GM21529 (cell line): ENCODE data around the gene WNT11.

Source experiments
- ATAC-seq: cut with Tn5 transposase; IDR thresholded peaks from one replicate; pipeline ENCODE4 v1.9.1; 2021; ENCODE audit not compliant: unreplicated experiment

Gene WNT11

DNA sequence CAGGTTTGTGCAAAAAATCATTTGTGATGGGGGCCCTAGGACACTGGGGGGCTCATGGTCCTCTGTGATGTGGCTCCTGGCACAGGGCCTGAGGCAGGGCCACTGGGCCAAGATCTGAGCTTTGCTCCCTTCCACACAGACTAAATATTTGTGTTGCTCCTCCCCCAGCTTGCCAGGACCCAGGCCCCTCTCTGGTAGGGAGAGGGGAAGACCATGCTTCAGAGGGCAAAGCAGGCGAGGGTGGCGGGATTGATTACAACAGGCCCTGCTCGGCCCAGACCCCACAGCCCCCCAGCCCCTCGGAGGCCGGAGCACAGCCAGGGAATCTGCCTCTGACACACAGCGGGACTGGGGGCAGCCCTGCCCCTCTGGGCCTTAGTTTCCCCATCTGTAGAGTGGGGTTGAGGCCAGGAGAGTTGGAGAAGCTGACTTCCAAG lies 29.0 kb downstream of the WNT11 start:
- ATAC-seq = no peak

DNA sequence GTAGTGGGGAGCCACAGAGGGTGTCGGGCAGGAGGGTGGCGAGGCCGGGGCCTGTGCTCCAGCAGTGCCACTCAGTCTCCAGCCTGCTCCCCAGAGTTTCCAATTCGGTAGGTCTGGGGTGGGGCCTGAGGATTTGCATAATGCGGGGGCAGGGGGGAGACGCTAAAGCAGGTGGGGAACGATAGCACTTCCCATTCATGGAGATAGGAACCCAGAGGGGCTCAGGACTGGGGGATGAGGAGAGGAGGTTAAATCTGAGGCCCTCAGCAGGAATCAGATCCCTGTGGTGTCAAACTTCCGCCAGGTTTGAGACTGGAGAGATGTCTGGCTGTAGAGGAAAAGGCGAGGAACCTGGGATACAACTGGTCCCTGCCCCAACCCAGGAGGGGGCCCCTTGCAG lies 29.8 kb downstream of the WNT11 start:
- ATAC-seq = no peak

- ATAC-seq = no peak
Measured at GRCh38 chr11:76175783-76176182, 30.5 kb downstream of the WNT11 start.

DNA sequence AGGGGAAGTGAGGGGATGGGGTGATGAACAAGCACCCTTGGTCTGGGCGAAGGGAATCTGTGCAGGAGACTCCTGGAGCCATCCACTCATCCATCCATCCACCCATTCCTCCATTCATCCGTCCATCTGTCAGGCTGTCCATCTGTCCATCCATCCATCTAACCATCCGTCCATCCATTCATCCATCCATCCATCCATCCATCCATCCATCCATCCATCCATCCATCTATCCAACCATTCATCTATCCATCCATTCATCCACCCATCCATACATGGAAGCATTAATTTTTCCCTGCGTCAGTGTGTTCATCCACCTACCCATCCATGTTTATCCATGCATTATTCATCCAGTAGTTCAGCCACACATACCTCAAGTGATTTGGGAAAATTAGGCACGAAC lies 32.0 kb downstream of the WNT11 start:
- no peak for ATAC-seq

DNA sequence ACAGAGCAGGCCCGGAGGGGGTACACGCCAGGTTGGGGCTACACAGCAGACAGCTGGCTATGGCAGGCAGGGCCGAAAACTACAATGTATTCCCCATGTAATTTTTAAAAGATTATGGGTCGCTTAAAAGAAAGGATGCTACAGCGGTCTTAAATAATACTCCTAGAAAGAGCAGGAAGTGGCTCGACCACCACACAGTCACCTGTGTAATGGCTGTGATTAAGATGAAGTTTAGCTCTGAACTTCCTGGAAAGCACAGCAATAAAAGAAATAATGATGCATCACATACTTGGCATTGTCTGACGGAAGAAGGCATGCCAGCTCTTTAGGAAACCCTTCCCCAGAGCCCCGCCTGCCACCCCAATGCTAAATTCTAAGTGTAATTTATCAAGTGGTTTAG lies 32.6 kb downstream of the WNT11 start:
- ATAC-seq = no peak

DNA sequence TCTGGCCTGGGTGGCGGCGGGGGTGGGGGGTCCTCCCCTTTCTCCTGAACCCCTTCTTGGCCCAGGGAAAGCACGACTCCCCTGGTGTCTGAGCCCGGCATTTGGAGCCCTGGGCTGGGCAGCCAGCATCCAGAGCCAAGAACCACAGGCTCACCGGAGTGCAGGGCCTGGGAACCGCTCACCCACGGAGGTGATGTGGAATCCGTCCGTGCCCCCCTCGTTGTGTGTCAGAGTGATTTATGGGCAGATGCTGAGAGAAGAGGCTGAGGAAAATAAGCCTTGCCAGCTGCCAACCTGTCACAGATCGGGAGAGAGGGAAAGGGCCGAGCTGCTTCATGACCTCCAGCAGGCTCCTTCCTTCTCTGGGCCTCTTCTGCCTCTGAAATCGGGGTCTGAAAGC lies 33.7 kb downstream of the WNT11 start:
- ATAC-seq = no peak

GRCh38 chr11:76170468-76170867 lies 35.8 kb downstream of the WNT11 start:
- no peak for ATAC-seq

DNA sequence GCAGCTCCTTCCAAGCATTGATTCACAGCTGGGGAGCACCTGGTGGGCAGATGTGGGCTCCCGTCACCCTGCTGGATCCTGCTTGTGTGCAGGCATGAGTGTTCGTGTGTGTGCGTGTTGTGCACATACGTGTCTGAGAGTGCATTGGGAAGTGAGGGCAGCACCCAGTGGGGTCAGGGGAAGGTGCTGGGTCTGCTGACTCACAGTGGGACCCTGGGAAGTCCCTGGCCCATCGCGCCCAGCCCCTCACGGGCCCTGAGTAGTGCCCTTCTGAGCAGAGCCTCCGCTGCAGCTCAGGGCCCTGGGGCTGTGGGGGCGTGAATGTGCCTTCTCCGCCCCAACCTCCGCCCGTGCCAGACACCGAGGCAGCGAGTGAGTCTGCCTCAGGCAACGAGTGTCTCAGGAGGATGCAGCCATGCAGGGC lies 36.8 kb downstream of the WNT11 start:
- peak; percentile 42 for ATAC-seq

DNA sequence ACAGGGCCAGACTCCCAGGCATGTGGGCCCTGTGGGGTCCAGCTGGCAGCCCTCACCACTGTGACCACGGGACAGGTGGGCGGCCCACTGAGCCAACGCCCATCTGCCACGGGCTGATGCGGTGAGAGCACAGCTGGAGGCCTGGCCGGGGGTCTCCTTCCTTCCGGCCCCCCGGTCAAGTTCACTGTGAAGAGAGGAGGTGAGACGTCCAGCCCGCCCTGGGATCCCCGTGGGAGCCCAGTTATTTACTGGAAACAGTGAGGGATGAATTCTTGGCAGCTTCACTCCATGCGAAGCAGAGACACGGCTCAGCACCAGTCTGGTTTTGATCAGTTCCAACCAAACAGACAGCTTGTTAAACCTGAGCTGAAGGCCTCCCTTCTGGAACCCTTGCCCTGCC lies 38.7 kb downstream of the WNT11 start:
- no peak for ATAC-seq

GRCh38 chr11:76166314-76166713 lies 40.0 kb downstream of the WNT11 start:
- ATAC-seq = no peak

DNA sequence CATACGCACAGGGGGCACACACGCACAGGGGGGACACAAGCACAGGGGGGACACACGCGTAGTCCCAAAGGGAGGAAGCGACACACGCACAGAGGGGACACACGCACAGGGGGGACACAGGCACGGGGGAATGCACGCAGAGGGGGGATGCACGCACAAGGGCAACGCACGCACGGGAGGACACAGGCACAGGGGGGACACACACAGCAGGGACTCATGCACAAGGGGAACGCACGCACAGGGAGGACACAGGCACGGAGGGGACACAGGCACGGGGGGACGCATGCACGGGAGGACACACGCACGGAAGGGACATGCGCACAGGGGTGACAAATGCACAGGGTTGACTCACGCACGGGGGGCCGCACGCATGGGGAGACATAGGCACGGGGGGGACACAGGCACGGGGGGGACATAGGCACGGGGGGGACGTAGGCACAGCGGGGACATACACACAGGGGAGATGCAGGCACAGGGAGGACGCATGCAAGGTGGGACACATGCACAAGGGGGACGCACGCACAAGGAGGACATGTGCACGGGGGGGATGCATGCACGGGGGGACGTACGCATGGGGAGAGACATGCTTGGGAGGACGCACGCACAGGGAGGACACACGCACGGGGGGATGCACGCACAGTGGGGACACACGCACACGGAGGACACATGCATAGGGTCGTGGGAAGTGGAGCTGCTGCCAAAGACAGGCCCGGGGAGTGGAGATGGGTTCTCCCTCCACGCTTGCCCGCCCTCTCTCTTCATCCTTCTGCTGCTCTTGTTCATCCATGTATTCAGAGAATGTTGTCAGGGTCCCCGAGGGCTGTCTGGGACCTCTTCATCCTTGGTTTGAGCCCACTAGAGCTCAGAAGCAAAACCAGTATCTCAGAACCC lies 41.2 kb downstream of the WNT11 start:
- no peak for ATAC-seq

GRCh38 chr11:76164081-76164480 lies 42.2 kb downstream of the WNT11 start:
- no peak for ATAC-seq

- ATAC-seq = no peak
Measured at GRCh38 chr11:76163289-76163880, 42.9 kb downstream of the WNT11 start.

- no peak for ATAC-seq
Measured at GRCh38 chr11:76162336-76163288, 43.7 kb downstream of the WNT11 start.

- no peak for ATAC-seq
Measured at GRCh38 chr11:76161261-76161961, 44.9 kb downstream of the WNT11 start.

GRCh38 chr11:76160856-76161255 lies 45.4 kb downstream of the WNT11 start:
- no peak for ATAC-seq

DNA sequence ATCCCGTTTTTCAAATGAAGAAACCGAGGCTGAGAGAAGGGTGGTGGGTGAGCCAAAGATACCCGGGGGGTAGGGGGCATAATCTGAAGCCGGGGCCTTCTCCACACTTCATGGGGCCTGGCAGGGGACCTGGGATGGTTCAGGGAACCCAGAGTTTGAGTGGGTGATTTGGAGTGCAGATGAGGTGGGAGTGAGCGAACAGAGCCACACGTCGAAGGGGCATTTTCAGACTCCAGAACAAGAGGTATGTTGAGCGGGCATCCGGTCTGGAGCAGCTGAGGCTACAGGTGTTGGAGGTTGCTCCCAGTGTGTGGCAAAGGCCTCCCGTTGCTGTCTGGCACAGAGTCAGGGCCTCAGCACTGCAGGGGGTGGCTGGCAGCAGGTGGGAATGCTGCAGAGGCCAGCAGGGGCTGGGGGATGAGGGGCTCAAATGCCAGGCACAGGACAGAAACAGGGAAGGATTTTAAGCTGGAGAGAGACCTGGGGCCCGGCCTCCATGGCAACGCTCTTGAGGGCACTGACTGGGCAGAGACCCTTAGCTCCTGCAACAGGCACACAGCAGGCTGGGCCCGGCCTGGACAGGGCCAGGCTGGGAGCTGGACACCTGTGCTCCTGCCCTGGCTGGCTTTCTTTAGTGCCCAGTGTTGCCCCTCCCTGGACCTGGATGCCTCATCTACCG lies 46.2 kb downstream of the WNT11 start:
- no peak for ATAC-seq

- ATAC-seq = no peak
Measured at GRCh38 chr11:76159303-76159937, 46.9 kb downstream of the WNT11 start.

DNA sequence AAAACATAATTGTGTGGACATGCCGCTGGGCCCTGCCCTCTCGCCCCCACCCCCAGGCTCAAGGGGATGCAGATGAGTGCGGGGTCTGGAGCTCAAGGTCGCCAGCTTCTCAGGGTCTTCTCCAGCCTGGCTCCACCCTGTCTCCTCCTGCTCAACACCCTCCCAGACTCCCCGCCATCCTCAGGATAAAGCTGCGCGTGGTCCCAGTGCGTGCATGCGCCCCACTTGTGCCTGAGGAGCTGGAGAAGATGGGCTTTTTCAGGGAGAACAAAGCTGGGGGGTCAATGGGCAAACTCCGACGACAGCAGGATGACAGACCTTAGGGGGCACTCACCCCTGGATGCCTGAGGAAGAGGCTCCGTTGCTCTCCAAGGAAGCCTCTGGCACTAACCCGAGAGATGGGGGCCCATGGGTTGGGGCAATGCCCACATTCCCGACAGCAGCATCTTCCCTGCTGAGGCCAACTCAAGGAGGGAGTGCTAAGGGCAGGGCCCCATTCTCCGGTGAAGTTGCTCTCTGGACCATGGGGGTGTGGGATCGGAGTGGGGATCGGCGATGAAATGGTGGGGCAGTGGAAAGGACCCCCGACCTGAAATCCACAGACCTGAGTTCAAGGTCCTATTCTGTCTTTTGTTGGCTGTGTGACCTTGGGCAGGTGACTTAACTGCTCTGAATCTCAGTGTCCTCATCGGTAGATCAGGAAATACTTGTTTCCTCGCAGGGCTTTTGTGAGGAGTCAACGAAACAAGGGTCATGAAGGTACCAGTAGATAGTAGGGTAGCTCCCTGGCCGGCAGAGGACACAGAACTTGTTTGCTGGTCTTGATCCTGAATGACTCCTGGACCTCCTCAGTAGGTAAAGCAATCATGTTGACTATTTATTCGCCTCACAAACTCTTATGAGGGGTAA lies 47.7 kb downstream of the WNT11 start:
- no peak for ATAC-seq
